AG09319 (cell line): ENCODE results near the gene ADAMTS8.

ENCODE experiments used
- DNase-seq: peaks from one replicate; pipeline ENCODE4 v3.0.0-alpha.2; 2010; ENCODE audit warnings: low read depth; ENCODE audit errors: extremely low read depth
- CTCF ChIP-seq: IDR thresholded peaks from 2 replicates; pipeline ENCODE4 v1.5.1; 2011; ENCODE audit warnings: low read depth, mild to moderate bottlenecking, inconsistent platforms, low read length, moderate library complexity

Gene ADAMTS8

GRCh38 chr11:130428316-130429119, at the start of gene ADAMTS8:
ADAMTS8 (minus strand) TSS chr11:130428609; CDS start chr11:130428286, 323 bp downstream.
- no peak for DNase-seq
- TF ChIP-seq CTCF: no peak

GRCh38 chr11:130477586-130478203, 49.3 kb upstream of the ADAMTS8 start:
- DNase-seq: no peak

GRCh38 chr11:130476922-130477491, 48.6 kb upstream of the ADAMTS8 start:
- DNase-seq: no peak
- TF ChIP-seq CTCF: no peak

More at GRCh38 chr11:130477586-130478203, 49.3 kb upstream of the ADAMTS8 start:
- TF ChIP-seq CTCF: no peak

- DNase-seq: no peak
- TF ChIP-seq CTCF: no peak
Observed at GRCh38 chr11:130476200-130476921, 48.0 kb upstream of the ADAMTS8 start.

GRCh38 chr11:130475426-130476053, 47.1 kb upstream of the ADAMTS8 start:
- no peak for TF ChIP-seq CTCF
- DNase-seq: no peak

GRCh38 chr11:130474637-130475400, 46.4 kb upstream of the ADAMTS8 start:
- DNase-seq: no peak

More at GRCh38 chr11:130474637-130475400, 46.4 kb upstream of the ADAMTS8 start:
- no peak for TF ChIP-seq CTCF
